ENCODE results near the gene CPAMD8. TPM values are rescaled to one million over a fixed set of nuclear protein-coding genes. Genes with fewer than 3 reads are reported as not detected.

Gene CPAMD8
- total RNA-seq: 0.16 and 4.3 TPM in 2 replicates

DNA sequence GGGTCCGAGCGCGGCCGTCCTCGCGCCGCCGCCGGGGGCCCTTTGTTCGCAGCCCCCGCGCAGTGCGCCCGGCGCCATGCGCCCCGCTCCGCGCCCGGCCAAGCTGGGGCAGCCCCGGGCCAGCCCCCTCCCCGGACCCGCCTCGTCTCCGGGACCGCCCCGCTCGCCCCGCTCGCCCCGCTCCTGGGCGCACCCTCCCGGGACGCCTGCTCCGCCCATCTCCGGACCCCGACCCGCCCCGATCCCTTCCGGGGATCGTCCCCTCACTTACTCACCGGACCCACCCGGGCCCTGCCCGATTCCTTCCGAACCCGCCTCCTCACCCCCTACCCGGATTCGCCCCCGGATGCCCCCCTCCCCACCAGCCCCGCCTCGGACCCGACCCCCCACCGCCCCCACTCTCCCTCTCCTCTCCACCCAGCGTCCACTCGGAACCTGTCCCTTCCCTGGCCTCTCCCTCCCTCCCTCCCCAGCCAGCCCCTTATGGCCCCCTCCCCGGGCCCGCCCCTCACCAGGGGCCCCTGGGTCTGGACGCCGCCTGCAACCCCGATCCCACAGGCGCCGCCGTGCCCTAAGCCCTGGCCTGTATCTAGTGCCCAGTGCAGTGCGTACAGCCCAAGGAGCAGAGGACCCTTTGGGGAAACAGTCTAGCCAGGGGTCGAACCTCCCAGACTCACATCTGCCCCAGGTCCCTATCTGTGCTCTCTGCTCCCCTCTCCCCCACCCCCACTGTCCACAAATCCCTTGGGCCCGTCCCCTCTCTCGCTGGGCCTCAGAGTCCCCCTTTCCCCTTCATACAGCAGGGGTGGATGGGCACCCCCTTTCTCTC is at the start of gene CPAMD8:
Gene CPAMD8, minus strand, starts transcription at position 105 of the 829 bp plus-strand sequence. CDS start 168 bp downstream, outside the sequence.

DNA sequence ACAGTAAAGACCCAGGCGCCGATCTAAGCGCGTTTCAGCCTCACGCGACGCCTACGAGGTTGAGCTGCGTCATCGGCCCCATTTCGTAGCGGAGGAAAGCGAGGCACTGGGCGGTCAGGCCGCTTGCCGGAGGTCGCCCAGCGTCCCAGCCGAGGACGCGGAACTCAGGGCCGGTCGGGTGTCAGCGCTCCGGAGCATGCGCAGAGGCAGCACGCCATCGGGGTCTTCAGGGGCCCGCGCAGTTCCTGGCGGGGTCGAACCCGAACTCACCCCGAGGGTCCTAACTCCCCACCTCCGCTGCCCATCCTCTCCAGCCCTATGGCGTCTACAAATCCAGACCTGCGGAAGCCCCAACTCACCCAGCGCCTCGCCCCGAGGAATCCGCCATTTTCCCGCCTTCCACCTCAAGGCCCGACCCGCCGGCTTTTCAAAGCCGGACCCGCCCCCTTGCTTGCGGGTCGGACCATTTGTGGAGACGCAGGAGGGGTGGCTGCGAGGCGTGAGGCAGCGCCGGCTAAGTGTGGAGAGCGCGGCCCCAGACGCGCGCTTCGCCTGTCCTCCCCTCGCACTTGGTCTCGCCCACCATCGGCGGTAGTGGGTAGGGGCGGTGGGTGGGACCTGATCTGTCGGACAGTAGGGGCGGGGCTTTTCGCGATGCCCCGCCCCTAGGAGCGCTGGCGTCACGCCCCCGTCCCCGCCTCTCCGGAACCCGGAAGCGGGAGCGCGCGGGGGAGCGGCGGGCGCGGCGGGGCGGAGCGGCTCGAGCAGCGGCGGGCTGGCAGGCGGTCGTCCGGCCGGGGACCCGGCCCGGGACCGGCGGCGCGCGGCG is 48.6 kb upstream of the CPAMD8 start, which contains the start of the genes HAUS8 and MYO9B:
Gene HAUS8, minus strand, starts transcription at position 418 of the 829 bp plus-strand sequence. Its CDS starts 30 bp downstream, at position 388.
Gene MYO9B, plus strand, starts transcription at position 743 of the 829 bp plus-strand sequence. CDS start 25,941 bp downstream, outside the sequence.

DNA sequence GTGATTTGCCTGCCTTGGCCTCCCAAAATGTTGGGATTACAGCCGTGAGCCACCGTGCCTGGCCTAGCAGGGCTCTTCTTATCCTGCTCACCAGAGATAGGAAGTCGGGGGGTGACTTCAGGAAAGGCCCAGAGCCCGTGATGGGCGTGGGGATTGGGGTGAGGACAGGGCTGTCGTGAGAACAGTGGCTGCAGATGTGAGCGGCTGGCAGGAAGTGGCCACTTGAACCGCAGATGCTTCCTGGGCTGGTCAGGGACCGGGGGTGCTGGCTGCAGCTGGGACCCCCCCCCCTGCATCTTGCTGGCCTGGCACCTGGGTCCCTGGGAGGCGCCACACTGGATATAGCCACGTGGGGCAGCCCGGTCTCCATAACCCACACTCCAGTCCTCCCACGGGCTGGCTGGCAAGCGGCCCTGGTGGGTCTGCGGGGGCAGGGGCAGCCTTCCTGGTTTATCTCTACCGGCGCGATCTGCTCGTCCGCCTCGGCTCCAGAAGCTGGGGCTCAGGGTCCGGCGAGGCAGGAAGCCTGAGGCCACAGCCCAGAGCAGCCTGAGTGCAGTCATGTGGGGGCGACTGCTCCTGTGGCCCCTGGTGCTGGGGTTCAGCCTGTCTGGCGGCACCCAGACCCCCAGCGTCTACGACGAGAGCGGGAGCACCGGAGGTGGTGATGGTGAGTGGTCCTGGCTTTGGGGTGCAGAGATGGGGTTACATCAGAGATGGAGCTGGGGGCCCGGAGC is 137.8 kb downstream of the CPAMD8 start, which contains the start of gene F2RL3:
Gene F2RL3, plus strand, starts transcription at position 371 of the 737 bp plus-strand sequence. Its CDS starts 191 bp downstream, at position 562.

Other genes starting within 250 kb of the CPAMD8 start
- gene SIN3B, start 197.4 kb downstream of the CPAMD8 start, total RNA-seq: 30.6 and 33.7 TPM in 2 replicates
- under 0.01 and 0.16 TPM in 2 replicates for gene F2RL3, start 137.8 kb downstream of the CPAMD8 start, total RNA-seq
- gene HAUS8, start 48.6 kb upstream of the CPAMD8 start, total RNA-seq: 6.2 and 17.8 TPM in 2 replicates
- gene MYO9B, start 49.0 kb upstream of the CPAMD8 start, total RNA-seq: 77.1 and 81.6 TPM in 2 replicates
- 18.6 and 27.1 TPM in 2 replicates for gene USE1, start 188.5 kb upstream of the CPAMD8 start, total RNA-seq
- 6.7 and 19.1 TPM in 2 replicates for gene OCEL1, start 199.4 kb upstream of the CPAMD8 start, total RNA-seq
- gene NR2F6, start 219.1 kb upstream of the CPAMD8 start, total RNA-seq: 90.0 and 128 TPM in 2 replicates
- gene USHBP1, start 237.9 kb upstream of the CPAMD8 start, total RNA-seq: not detected in 2 replicates
- gene BABAM1, start 240.6 kb upstream of the CPAMD8 start, total RNA-seq: 119 and 151 TPM in 2 replicates

Measured in mesangial cell (primary cell).